ENCODE results near the gene TLR10.

- TF ChIP-seq CTCF (IDR thresholded peaks at IDR 0.05 in 4 of 5, conservative IDR thresholded peaks at IDR 0.05 in 1 of 5) (no peak), POLR2A (IDR thresholded peaks at IDR 0.05) (no peak)
Measured at GRCh38 chr4:38800366-38800765, 17.6 kb upstream of the TLR10 start.
